Measurements from ENCODE around the gene FLAD1. TPM values are rescaled to one million over a fixed set of nuclear protein-coding genes. Genes with fewer than 3 reads are reported as not detected.

Gene FLAD1
- total RNA-seq, 2 experiments from 2014 or later, result 45.4 to 49.4 TPM

DNA sequence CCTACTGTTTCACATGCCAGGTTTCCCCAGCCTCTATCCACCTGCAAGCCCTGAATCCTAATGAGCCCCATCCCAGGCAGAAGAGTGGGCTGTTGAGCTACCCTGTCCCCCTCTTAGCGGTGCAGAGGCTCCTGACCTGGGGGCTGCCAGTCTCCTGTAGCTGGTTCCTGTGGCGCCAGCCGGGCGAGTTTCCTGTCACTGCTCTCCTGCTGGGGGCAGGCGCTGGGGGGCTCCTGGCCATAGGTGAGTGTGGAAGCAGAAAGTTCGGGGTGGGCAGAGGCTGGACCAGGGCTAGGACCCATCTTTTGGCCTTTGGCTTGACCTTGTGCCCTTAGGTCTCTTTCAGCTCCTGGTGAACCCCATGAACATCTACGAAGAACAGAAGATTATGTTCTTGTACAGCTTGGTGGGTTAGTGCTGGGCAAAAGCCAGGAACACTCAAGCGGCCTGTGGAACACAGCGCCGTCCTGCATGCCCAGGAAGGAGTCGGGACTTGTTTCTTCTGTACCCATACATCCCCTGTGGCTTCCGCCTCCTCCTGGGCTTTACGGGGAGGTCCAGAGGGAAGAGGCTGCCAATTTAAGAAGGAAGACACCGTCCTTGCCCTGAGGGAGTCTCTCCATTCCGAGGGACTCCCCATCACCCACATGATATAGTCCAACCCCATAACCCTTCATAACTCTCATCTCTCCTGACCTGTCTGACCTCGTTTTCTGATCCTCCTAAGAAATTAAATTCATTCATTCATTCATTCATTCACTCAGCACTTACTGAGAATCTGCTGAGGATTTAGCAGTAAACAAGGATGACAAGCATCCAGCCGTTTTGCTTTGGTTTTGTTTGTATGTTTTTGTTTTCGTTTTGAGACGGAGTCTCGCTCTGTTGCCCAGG is 51.4 kb downstream of the FLAD1 start:
- Mint-ChIP-seq H3K27ac (no peak overlapping the region), H3K4me1 (ENCODE audit: low read depth) (no peaks in the 10 kb centered on the region), H3K27me3 (peaks cover 2% of the 10 kb centered on the region), H3K9me3 (no peaks in the 10 kb centered on the region), H3K4me3 (no peak overlapping the region), H3K36me3 (no peaks in the 10 kb centered on the region)
- ChIA-PET POLR2A (no interaction called here), CTCF (interaction anchor here (0.6 to 2.3 kb wide), 5 partner anchors 9 to 182 kb away, joined by 3 to 6 read pairs (median 3); partner anchors contain the start of gene ADAM15)
- no peak for DNase-seq
- intact Hi-C loops (cut with micrococcal nuclease), result no loop called here

DNA sequence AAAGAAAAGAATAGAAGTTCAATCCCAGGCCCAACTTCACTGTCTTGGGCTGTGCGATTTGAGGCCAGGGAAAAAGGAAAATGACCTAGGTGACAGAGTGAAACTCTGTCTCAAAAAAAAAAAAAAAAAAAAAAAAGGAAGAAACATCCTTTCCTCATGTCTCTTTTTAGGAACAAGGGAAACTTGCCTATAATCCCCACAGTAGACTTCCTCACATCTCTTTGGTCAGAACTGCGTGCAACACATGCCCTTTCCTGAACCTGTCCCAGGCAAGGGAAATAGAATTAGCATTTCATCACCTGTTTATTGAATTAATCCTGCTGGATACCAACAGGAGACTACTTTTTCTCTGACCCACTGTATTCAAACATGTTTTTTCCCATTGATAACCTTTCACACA is 52.8 kb downstream of the FLAD1 start:
- no peaks in the 10 kb centered on the region for H3K4me1 Mint-ChIP-seq (ENCODE audit: low read depth)
- ChIA-PET POLR2A (no interaction called here), CTCF (interaction anchor here (1.0 to 2.3 kb wide), 3 partner anchors 8 to 15 kb away, joined by 3 to 6 read pairs (median 3); partner anchors contain the start of gene ADAM15)
- H3K9me3 Mint-ChIP-seq, result no peaks in the 10 kb centered on the region
- H3K27me3 Mint-ChIP-seq, result peaks cover 2% of the 10 kb centered on the region
- H3K4me3 Mint-ChIP-seq, result no peak overlapping the region
- no peaks in the 10 kb centered on the region for H3K36me3 Mint-ChIP-seq
- intact Hi-C loops (cut with micrococcal nuclease), result no loop called here
- no peak overlapping the region for H3K27ac Mint-ChIP-seq
- no peak for DNase-seq

- H3K36me3 Mint-ChIP-seq, result no peaks in the 10 kb centered on the region
- peaks cover 2% of the 10 kb centered on the region for H3K27me3 Mint-ChIP-seq
- POLR2A ChIA-PET, result no interaction called here
- intact Hi-C loops (cut with micrococcal nuclease), result no loop called here
- no peaks in the 10 kb centered on the region for H3K4me1 Mint-ChIP-seq (ENCODE audit: low read depth)
- H3K9me3 Mint-ChIP-seq, result no peaks in the 10 kb centered on the region
- no peak for DNase-seq
- H3K27ac Mint-ChIP-seq, result no peak overlapping the region
- no peak overlapping the region for H3K4me3 Mint-ChIP-seq
- CTCF ChIA-PET, result interaction anchor here (5.2 kb wide), 1 partner anchor 13 kb away, joined by 23 read pairs; the partner anchor contains the start of gene ADAM15
Measured at GRCh38 chr1:155037043-155037442, 53.9 kb downstream of the FLAD1 start.

DNA sequence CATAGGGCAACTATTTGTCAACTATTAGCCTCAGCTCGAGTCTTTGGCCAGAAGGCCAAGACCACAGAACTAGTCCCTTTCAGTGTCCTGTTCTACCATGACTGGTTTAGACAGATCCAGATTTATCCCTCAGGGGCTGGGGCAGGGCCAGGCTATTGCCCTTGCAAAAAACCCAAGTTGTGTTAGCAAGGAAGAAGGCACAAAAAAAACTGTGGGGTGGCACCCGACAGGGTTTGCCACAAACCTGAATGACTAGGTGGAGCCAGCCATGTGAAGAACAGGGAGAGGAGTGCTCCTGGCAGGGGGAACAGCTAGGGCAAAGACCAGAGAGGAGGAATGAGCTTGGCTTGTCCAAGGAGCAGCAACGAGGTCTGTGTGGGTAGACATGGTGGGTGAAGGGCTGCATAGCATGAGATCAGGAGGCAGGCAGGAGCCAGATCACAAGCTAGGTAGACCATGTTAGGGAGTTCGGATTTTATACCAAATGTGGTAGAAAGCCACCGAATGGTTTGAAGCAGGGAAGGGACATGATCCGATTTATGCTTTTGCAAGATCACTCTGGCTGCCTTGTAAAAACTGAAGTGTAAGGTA is 54.8 kb downstream of the FLAD1 start:
- H3K27ac Mint-ChIP-seq, result no peak overlapping the region
- H3K36me3 Mint-ChIP-seq, result no peaks in the 10 kb centered on the region
- intact Hi-C loops (cut with micrococcal nuclease), result no loop called here
- H3K4me3 Mint-ChIP-seq, result no peak overlapping the region
- CTCF ChIA-PET, result interaction anchor here (1.0 to 5.2 kb wide), 3 partner anchors 12 to 43 kb away, joined by 3 to 23 read pairs (median 10); partner anchors contain the start of gene ADAM15
- H3K27me3 Mint-ChIP-seq, result peaks cover 2% of the 10 kb centered on the region
- no peaks in the 10 kb centered on the region for H3K9me3 Mint-ChIP-seq
- H3K4me1 Mint-ChIP-seq (ENCODE audit: low read depth), result no peaks in the 10 kb centered on the region
- no peak for DNase-seq
- POLR2A ChIA-PET, result no interaction called here

DNA sequence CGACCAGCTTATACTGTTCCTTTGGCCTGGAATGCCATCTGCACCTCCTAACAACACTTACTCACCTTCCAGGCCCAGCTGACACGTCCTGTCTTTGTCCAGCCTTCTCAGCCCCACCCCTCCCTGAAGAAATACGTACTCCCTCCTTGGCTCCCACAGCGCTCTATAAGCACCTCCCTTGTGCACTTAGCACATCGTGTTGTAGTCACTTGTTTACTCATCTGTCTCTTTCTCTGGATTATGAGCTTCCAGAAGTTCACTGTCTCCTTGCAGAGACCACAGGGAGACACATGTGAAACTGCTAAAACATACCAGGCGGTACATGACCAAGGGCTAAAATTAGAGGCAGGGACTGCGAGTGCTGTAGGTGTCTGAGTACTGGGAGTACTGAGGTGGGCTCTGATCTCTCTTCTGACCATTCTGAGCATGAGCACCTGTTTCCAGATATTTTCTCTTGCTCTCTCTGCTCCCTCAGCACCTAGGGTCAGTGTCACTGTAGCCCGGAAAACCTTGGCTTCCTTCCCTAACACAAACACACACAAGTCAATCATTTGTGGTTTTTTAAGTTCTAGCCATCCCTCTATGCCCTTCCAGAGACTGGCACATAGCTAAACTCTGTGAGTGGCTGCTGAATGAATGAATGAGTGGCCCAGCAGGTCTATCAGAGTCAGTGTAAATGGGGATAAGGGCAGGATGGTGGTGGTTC is 55.6 kb downstream of the FLAD1 start:
- intact Hi-C loops (cut with micrococcal nuclease), result no loop called here
- DNase-seq, result no peak
- Mint-ChIP-seq H3K27ac (no peak overlapping the region), H3K4me3 (no peak overlapping the region), H3K9me3 (no peaks in the 10 kb centered on the region), H3K4me1 (ENCODE audit: low read depth) (no peaks in the 10 kb centered on the region), H3K27me3 (peaks cover 2% of the 10 kb centered on the region), H3K36me3 (no peaks in the 10 kb centered on the region)
- POLR2A ChIA-PET, result no interaction called here
- CTCF ChIA-PET, result interaction anchor here (0.5 to 5.2 kb wide), 6 partner anchors 12 to 166 kb away, joined by 3 to 23 read pairs (median 4); partner anchors contain the start of gene ADAM15

DNA sequence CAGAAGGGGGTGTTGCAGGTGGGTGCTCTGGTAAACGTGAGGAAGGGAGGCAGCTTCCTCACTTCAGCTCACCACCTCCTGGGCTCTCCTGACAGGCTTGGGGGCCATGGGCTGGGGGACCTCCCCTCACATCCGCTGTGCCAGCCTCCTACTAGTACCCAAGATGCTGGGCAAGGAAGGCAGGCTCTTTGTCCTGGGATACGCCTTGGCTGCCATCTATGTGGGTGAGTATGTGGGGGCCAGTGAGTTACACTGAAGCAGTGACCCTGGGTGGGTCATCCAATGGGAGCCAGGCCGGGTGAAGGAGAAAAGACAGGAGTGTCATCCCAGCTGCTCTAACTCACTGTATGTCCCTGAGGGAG is 56.1 kb downstream of the FLAD1 start:
- Mint-ChIP-seq H3K27me3 (peaks cover 2% of the 10 kb centered on the region), H3K4me1 (ENCODE audit: low read depth) (no peaks in the 10 kb centered on the region), H3K4me3 (no peak overlapping the region), H3K36me3 (no peaks in the 10 kb centered on the region), H3K27ac (no peak overlapping the region), H3K9me3 (no peaks in the 10 kb centered on the region)
- intact Hi-C loops (cut with micrococcal nuclease), result no loop called here
- ChIA-PET POLR2A (no interaction called here), CTCF (interaction anchor here (0.5 to 5.2 kb wide), 6 partner anchors 11 to 166 kb away, joined by 3 to 23 read pairs (median 4); partner anchors contain the start of gene ADAM15)
- no peak for DNase-seq

- Mint-ChIP-seq H3K27me3 (peaks cover 2% of the 10 kb centered on the region), H3K4me3 (no peak overlapping the region), H3K36me3 (no peaks in the 10 kb centered on the region), H3K4me1 (ENCODE audit: low read depth) (peaks cover 7% of the 10 kb centered on the region), H3K9me3 (no peaks in the 10 kb centered on the region), H3K27ac (no peak overlapping the region)
- POLR2A ChIA-PET, result interaction anchor here (1.1 kb wide), 1 partner anchor 20 kb away, joined by 3 read pairs; no protein-coding TSS in a partner anchor
- DNase-seq, result no peak
- intact Hi-C loops (cut with micrococcal nuclease), result no loop called here
- CTCF ChIA-PET, result interaction anchor here (1.0 to 15.3 kb wide), 5 partner anchors 10 to 481 kb away, joined by 3 to 245 read pairs (median 4); partner anchors contain the start of genes ADAM15 and EFNA4
Measured at GRCh38 chr1:155040358-155041093, 57.4 kb downstream of the FLAD1 start.

Small RNAs within 50 kb of the gene (microRNA-seq; reads per million reads assigned to microRNA genes)
- gene MIR4258 (ENCODE audit: borderline microRNAs expressed, borderline number of aligned reads, borderline replicate concordance), result not detected

Other genes with a start within 250 kb of the FLAD1 start
- gene KCNN3, start 113.1 kb upstream of the FLAD1 start, total RNA-seq, result under 1 TPM; 0.02 to 0.14 TPM
- gene PMVK, start 46.6 kb upstream of the FLAD1 start, total RNA-seq, result 10 to 100 TPM; 51.2 to 54.0 TPM
- gene PBXIP1, start 27.2 kb upstream of the FLAD1 start, total RNA-seq, result 10 to 100 TPM; 55.9 to 57.3 TPM
- 10 to 100 TPM; 31.5 to 32.4 TPM for gene PYGO2, start 21.6 kb upstream of the FLAD1 start, total RNA-seq
- gene SHC1, start 12.6 kb upstream of the FLAD1 start, total RNA-seq, result 10 to 100 TPM; 43.4 to 46.5 TPM
- gene CKS1B, start 8.7 kb upstream of the FLAD1 start, total RNA-seq, result 100 to 1,000 TPM; 197 to 205 TPM
- under 1 TPM; 0.36 to 0.56 TPM for gene LENEP, start 10.2 kb downstream of the FLAD1 start, total RNA-seq
- 100 to 1,000 TPM; 124 to 125 TPM for gene ZBTB7B, start 19.5 kb downstream of the FLAD1 start, total RNA-seq
- gene DCST2, start 50.4 kb downstream of the FLAD1 start, total RNA-seq, result 1 to 10 TPM; 1.1 to 1.3 TPM
- under 1 TPM in 1 of 2 experiments, not detected in 1; 0.14 TPM for gene DCST1, start 50.5 kb downstream of the FLAD1 start, total RNA-seq
- gene ADAM15, start 68.0 kb downstream of the FLAD1 start, total RNA-seq, result 10 to 100 TPM; 54.3 to 60.5 TPM
- gene EFNA4, start 80.4 kb downstream of the FLAD1 start, total RNA-seq, result 1 to 10 TPM; 5.0 to 6.1 TPM
- 1 to 10 TPM; 2.4 to 2.6 TPM for gene EFNA3, start 95.5 kb downstream of the FLAD1 start, total RNA-seq
- under 1 TPM in 1 of 2 experiments, not detected in 1; 0.24 TPM for gene EFNA1, start 144.5 kb downstream of the FLAD1 start, total RNA-seq
- gene SLC50A1, start 152.5 kb downstream of the FLAD1 start, total RNA-seq, result 10 to 100 TPM; 60.1 TPM
- 10 to 100 TPM; 34.1 to 37.7 TPM for gene DPM3, start 157.2 kb downstream of the FLAD1 start, total RNA-seq
- gene KRTCAP2, start 190.0 kb downstream of the FLAD1 start, total RNA-seq, result 100 to 1,000 TPM; 138 to 146 TPM
- 1 to 10 TPM; 6.3 to 7.1 TPM for gene TRIM46, start 190.5 kb downstream of the FLAD1 start, total RNA-seq
- 10 to 100 TPM; 15.6 to 17.3 TPM for gene THBS3, start 224.6 kb downstream of the FLAD1 start, total RNA-seq
- gene MTX1, start 225.4 kb downstream of the FLAD1 start, total RNA-seq, result 10 to 100 TPM; 45.2 to 47.9 TPM